CD4-positive, alpha-beta T cell (primary cell): Measurements from ENCODE around the gene PAX6. TPM values are rescaled to one million over a fixed set of nuclear protein-coding genes. Genes with fewer than 3 reads are reported as not detected.

ENCODE experiments used
- ATAC-seq: fragments of 200-7000 bp; cut with Tn5 transposase; one replicate; pipeline ENCODE4 v1.10.0; 2022; ENCODE audit warnings: mild to moderate bottlenecking; ENCODE audit not compliant: poor library complexity
- CTCF ChIA-PET: fragments of 350-600 bp; sonication (Branson Sonifier 250); formaldehyde crosslinking; loops from one replicate; lab custom pipeline; 2021; ENCODE audit warnings: antibody characterized with exemption, inconsistent platforms; lab: Charles Lee
- POLR2A ChIA-PET: fragments of 350-600 bp; sonication (Branson Sonifier 250); formaldehyde crosslinking; loops from one replicate; lab custom pipeline; 2021; ENCODE audit warnings: antibody characterized with exemption, inconsistent platforms; lab: Charles Lee
- DNase-seq, 14 experiments: peaks; one replicate each; pipeline ENCODE4 v3.0.0-alpha.2; 2013 to 2020; ENCODE audit warnings: mixed read lengths in 2 of 14
- H3K27ac ChIP-seq, 2 donors: one replicate each; pipeline versions ENCODE4 v1.5.1 to v1.7.0; 2013; ENCODE audit warnings: low read length in 2 of 2, low read depth in 1 of 2, mild to moderate bottlenecking in 1 of 2
- H3K27me3 ChIP-seq, 2 experiments: 1 replicate in 1 of 2; 2 replicates in 1 of 2; pipeline versions ENCODE4 v1.6.1 to v1.7.0; 2013; ENCODE audit warnings: low read length in 2 of 2, control low read depth in 1 of 2, mild to moderate bottlenecking in 1 of 2, moderate library complexity in 1 of 2; ENCODE audit not compliant: insufficient read depth in 2 of 2, control insufficient read depth in 1 of 2
- H3K36me3 ChIP-seq: one replicate; pipeline ENCODE4 v1.6.1; 2013; ENCODE audit warnings: low read length, control low read depth; ENCODE audit not compliant: insufficient read depth
- H3K4me1 ChIP-seq: one replicate; pipeline ENCODE4 v1.6.1; 2013; ENCODE audit warnings: low read length, control low read depth; ENCODE audit not compliant: insufficient read depth
- H3K4me3 ChIP-seq: one replicate; pipeline ENCODE4 v1.5.1; 2013; ENCODE audit warnings: mild to moderate bottlenecking, low read length, moderate library complexity
- H3K9me3 ChIP-seq, 2 experiments: 1 replicate in 1 of 2; 2 replicates in 1 of 2; pipeline versions ENCODE4 v1.6.1 to v1.7.0; 2013; ENCODE audit warnings: low read length in 2 of 2, mild to moderate bottlenecking in 2 of 2, control low read depth in 1 of 2, moderate library complexity in 1 of 2; ENCODE audit not compliant: control insufficient read depth in 1 of 2, insufficient read depth in 1 of 2
- H3K27ac Mint-ChIP-seq: one replicate; pipeline ENCODE4 v1.8.0; 2020; ENCODE audit warnings: mixed read lengths
- H3K27me3 Mint-ChIP-seq: one replicate; pipeline ENCODE4 v1.8.0; 2021; ENCODE audit warnings: mixed read lengths
- H3K36me3 Mint-ChIP-seq: one replicate; pipeline ENCODE4 v1.8.0; 2021; ENCODE audit warnings: low read depth, mixed read lengths
- H3K4me1 Mint-ChIP-seq: one replicate; pipeline ENCODE4 v1.8.0; 2021; ENCODE audit warnings: low read depth, mixed read lengths
- H3K4me3 Mint-ChIP-seq: one replicate; pipeline ENCODE4 v1.8.0; 2020; ENCODE audit warnings: mild to moderate bottlenecking, mixed read lengths
- H3K9me3 Mint-ChIP-seq: one replicate; pipeline ENCODE4 v1.8.0; 2020; ENCODE audit warnings: mixed read lengths
- intact Hi-C, 2 experiments: fragments of 100-400 bp; cut with DNase I in 1 of 2; cut with micrococcal nuclease in 1 of 2; formaldehyde crosslinking; loops; one replicate each; pipeline versions ENCODE4 v1.15.1 to v1.9.0; 2023 to 2025; cut with DNase I, micrococcal nuclease
- total RNA-seq, 174 experiments: library from RNA in 2 of 174; stranded (reverse) in 2 of 174; gene quantifications; one replicate each; pipeline ENCODE4 v1.2.3 and lab custom pipeline; 2021 to 2026
- TF ChIP-seq, protein P1 (sequence below): fragments of 200-600 bp; IDR thresholded peaks from one replicate; pipeline ENCODE4 v1.8.0; 2022; ENCODE audit warnings: antibody characterized with exemption, mild to moderate bottlenecking

PAX6 gene
- total RNA-seq, 2 experiments from 2014 or later: not detected

DNA sequence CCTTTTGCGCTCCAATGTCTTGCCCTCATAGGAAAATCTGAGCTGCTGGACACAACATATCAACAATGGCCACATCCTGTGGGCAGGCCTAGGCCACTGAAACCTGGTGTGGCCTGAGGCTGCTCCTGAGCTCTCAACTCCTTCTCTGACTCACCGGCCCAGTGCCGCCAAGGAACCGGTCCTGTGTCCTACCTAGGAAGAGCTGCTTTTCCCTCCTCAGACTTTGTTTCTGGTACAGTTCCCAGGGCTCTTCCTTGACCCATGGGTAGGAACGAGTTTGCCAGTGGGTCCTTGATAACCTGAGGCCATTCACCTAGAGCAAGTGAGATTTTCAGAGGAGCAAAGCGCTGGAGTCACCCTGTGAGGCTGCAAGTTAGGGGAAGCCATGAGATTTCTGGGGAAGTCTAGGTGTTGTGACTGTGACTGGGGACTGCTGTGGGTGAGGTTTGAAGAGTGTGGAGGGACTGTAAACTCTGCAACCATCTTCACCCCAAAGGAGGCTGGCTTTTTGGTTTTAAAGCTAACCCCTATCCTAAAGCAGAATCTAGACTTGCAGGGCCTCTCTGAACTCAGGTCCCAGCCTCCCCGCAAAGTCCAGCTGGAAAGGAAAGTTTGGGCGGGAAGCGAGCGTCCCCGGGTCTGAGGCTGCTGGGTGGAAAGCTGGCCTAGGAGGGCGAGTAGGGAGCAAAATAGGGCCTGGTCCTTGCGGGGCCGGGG, 12.0 kb upstream of the PAX6 start:
- TF ChIP-seq, protein P1, sequence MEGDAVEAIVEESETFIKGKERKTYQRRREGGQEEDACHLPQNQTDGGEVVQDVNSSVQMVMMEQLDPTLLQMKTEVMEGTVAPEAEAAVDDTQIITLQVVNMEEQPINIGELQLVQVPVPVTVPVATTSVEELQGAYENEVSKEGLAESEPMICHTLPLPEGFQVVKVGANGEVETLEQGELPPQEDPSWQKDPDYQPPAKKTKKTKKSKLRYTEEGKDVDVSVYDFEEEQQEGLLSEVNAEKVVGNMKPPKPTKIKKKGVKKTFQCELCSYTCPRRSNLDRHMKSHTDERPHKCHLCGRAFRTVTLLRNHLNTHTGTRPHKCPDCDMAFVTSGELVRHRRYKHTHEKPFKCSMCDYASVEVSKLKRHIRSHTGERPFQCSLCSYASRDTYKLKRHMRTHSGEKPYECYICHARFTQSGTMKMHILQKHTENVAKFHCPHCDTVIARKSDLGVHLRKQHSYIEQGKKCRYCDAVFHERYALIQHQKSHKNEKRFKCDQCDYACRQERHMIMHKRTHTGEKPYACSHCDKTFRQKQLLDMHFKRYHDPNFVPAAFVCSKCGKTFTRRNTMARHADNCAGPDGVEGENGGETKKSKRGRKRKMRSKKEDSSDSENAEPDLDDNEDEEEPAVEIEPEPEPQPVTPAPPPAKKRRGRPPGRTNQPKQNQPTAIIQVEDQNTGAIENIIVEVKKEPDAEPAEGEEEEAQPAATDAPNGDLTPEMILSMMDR: no peak
- ATAC-seq: no peak
- H3K36me3 Mint-ChIP-seq: no peaks in the 10 kb centered on the region
- H3K27me3 Mint-ChIP-seq: peaks cover 90% of the 10 kb centered on the region
- intact Hi-C loops: no loop called here
- H3K9me3 Mint-ChIP-seq: no peaks in the 10 kb centered on the region
- POLR2A ChIA-PET: no interaction called here
- Histone ChIP-seq H3K4me3 (no peak overlapping the region), H3K36me3 (no peaks in the 10 kb centered on the region), H3K27ac (no peak overlapping the region), H3K27me3 (peaks cover 90 to 98% of the 10 kb centered on the region in 2 experiments), H3K4me1 (peaks cover 14% of the 10 kb centered on the region), H3K9me3 (peaks cover 12 to 73% of the 10 kb centered on the region in 2 experiments)
- CTCF ChIA-PET: no interaction called here
- H3K4me1 Mint-ChIP-seq: peaks cover 23% of the 10 kb centered on the region
- no peak overlapping the region for H3K4me3 Mint-ChIP-seq
- H3K27ac Mint-ChIP-seq: no peak overlapping the region
- DNase-seq: no peak

DNA sequence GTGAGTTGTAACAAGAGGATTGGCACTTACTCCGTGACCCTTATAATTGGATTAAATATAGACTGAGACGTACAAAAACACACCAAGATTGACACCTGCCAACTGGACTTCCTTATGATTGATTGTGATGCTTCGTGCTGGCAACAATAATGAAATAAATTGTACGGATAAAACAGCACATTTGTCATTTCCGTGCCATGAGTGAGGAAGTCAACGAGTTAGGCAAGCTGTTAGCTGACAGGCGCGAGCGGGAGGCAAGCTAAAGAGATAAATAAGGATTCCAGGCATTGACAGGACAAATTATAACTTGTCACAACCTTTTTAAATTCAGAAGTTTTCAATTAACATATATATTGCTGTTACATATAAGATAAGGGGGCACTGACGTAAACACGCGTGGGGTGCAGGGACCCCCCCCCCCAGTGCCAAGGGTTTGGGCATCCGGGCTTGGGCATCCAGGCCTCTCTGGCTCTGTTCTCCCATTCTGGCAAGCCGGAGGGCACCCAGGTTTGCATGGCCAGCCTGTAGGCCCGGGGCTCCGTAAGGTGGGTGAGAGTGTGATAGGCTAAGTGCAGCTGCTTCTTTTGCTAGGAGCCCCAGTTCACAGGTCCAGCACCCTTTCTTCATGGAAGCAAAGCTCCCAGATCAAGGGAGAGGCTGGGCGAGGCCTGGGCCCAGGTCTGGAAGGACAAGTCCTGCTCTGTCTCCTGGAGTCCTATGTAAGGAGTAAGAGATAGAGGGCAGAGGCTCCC, 11.2 kb upstream of the PAX6 start:
- CTCF ChIA-PET: no interaction called here
- H3K27me3 ChIP-seq: peaks cover 88 to 98% of the 10 kb centered on the region in 2 experiments
- TF ChIP-seq, protein P1: no peak

DNA sequence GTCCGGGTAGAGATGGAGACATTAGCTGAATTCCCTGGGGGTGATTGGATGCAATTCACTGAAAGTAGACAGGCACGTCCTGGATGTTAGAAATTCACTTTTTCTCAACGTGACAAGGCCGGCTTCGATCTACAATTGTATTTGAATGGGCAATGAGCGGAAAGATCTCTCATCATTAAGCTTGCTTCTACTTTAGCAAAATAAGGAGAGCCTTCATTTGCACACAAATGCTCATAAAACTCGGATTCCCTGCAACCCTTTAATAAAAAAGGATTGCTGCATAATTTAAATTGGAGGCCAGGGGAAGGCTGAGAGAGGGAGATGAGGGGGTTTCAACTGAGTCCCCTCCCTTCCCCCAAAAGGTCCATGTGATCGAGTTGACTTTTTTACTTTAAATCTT, 10.6 kb upstream of the PAX6 start:
- POLR2A ChIA-PET: no interaction called here

More for the DNA sequence above, 11.2 kb upstream of the PAX6 start:
- Histone ChIP-seq H3K4me1 (peaks cover 18% of the 10 kb centered on the region), H3K36me3 (no peaks in the 10 kb centered on the region), H3K4me3 (no peak overlapping the region), H3K27ac (no peak overlapping the region), H3K9me3 (peaks cover 12 to 80% of the 10 kb centered on the region in 2 experiments)
- Mint-ChIP-seq H3K9me3 (no peaks in the 10 kb centered on the region), H3K4me1 (peaks cover 16% of the 10 kb centered on the region), H3K4me3 (no peak overlapping the region), H3K36me3 (no peaks in the 10 kb centered on the region), H3K27ac (no peak overlapping the region), H3K27me3 (peaks cover 86% of the 10 kb centered on the region)
- intact Hi-C loops: no loop called here
- POLR2A ChIA-PET: no interaction called here
- ATAC-seq: no peak
- DNase-seq: no peak

More for the DNA sequence above, 10.6 kb upstream of the PAX6 start:
- intact Hi-C loops: no loop called here
- Histone ChIP-seq H3K9me3 (peaks cover 12 to 79% of the 10 kb centered on the region in 2 experiments), H3K4me3 (no peak overlapping the region), H3K4me1 (peaks cover 22% of the 10 kb centered on the region), H3K27ac (no peak overlapping the region), H3K36me3 (no peaks in the 10 kb centered on the region), H3K27me3 (peaks cover 89 to 98% of the 10 kb centered on the region in 2 experiments)
- ATAC-seq (no peak), DNase-seq (no peak)
- Mint-ChIP-seq H3K9me3 (no peaks in the 10 kb centered on the region), H3K27me3 (peaks cover 88% of the 10 kb centered on the region), H3K4me3 (no peak overlapping the region), H3K36me3 (no peaks in the 10 kb centered on the region), H3K4me1 (peaks cover 19% of the 10 kb centered on the region), H3K27ac (no peak overlapping the region)
- TF ChIP-seq, protein P1: no peak
- CTCF ChIA-PET: no interaction called here
